Measurements from ENCODE around the gene OR13A1. TPM values are rescaled to one million over a fixed set of nuclear protein-coding genes. Genes with fewer than 3 reads are reported as not detected.
A peak's percentile ranks its signal among the peaks of the same experiment; 100 is the strongest.
"Not testable (repeated sequence)": the region's sequence is repeated elsewhere in the genome, so short reads cannot be mapped to it uniquely, and the experiment has no call there.

Gene OR13A1
- total RNA-seq, result not detected in 2 replicates

GRCh38 chr10:45315508-45315907, at the start of gene OR13A1:
Gene OR13A1, minus strand, starts transcription at chr10:45315608. Its CDS starts 11,186 bp downstream, at chr10:45304422.
- DNase-seq, result no peak

GRCh38 chr10:45361983-45362799, 46.8 kb upstream of the OR13A1 start:
- DNase-seq, result not testable (repeated sequence)

- DNase-seq, result not testable (repeated sequence)
Measured at GRCh38 chr10:45358961-45359360, 43.6 kb upstream of the OR13A1 start.

- DNase-seq, result no peak
Measured at GRCh38 chr10:45355494-45355893, 40.1 kb upstream of the OR13A1 start.

DNA sequence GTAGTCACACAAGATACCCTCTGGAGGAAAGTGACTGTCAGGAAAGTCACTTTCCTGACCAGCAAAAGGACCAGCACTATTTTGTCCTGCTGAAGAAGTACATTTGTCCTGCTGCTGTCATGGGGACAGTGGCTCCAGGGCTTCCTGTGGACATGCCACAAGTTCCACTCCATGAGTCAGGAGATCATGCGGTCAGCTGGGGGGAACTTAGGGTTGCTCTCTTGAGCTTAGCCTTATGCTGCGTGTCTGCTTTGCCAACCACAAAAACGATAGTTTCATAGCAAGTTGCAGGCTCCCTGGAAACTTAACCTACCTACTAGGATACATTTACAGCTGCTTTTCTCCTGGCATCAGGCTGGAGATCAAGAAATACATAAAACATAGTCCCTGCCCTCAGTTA, 38.9 kb upstream of the OR13A1 start:
- DNase-seq, result no peak

- no peak for DNase-seq
Measured at GRCh38 chr10:45353186-45353585, 37.8 kb upstream of the OR13A1 start.

DNA sequence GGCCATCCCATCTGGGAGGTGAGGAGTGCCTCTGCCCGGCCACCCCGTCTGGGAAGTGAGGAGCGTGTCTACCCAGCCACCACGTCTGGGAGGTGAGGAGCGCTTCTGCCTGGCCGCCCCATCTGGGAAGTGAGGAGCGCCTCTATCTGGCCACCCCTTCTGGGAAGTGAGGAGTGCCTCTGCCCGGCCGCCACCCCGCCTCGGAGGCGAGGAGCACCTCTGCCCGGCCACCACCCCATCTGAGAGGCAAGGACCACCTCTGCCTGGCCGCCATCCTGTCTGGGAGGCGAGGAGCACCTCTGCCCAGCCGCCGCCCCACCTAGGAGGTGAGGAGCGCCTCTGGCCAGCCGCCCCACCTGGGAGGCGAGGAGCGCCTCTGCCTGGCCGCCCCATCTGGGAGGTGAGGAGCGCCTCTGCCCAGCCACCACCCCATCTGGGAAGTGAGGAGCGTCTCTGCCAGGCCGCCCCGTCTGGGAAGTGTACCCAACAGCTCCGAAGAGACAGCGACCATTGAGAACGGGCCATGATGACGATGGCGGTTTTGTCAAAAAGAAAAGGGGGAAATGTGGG, 32.9 kb upstream of the OR13A1 start:
- DNase-seq, result not testable (repeated sequence)

DNA sequence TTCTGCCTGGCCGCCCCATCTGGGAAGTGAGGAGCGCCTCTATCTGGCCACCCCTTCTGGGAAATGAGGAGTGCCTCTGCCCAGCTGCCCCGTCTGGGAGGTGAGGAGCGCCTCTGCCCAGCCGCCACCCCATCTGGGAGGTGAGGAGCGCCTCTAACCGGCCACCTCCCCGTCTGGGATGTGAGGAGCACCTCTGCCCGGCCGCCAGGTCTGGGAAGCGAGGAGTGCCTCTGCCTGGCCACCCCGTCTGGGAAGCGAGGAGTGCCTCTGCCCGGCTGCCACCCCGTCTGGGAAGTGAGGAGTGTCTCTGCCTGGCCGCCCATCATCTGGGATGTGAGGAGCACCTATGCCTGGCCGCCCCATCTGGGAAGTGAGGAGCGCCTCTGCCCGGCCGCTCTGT, 32.1 kb upstream of the OR13A1 start:
- DNase-seq, result not testable (repeated sequence)

DNA sequence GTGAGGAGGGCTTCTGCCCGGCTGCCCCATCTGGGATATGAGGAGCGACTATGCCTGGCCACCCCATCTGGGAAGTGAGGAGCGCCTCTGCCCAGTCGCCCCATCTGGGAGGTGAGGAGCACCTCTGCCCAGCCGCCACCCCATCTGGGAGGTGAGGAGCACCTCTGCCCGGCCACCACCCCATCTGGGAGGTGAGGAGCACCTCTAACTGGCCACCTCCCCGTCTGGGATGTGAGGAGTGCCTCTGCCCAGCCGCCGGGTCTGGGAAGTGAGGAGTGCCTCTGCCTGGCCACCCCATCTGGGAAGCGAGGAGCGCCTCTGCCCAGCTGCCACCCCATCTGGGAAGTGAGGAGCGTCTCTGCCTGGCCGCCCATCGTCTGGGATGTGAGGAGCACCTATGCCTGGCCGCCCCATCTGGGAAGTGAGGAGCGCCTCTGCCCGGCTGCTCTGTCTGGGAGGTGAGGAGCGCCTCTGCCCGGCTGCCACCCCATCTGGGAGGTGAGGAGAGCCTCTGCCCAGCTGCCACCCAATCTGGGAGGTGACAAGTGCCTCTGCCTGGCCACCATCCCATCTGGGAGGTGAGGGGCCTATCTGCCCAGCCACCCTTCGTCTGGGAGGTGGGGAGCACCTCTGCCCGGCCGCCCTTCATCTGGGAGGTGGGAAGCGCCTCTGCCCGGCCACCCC, 31.4 kb upstream of the OR13A1 start:
- not testable (repeated sequence) for DNase-seq

- DNase-seq, result not testable (repeated sequence)
Measured at GRCh38 chr10:45340420-45340819, 25.0 kb upstream of the OR13A1 start.

- no peak for DNase-seq
Measured at GRCh38 chr10:45339894-45340293, 24.5 kb upstream of the OR13A1 start.

DNA sequence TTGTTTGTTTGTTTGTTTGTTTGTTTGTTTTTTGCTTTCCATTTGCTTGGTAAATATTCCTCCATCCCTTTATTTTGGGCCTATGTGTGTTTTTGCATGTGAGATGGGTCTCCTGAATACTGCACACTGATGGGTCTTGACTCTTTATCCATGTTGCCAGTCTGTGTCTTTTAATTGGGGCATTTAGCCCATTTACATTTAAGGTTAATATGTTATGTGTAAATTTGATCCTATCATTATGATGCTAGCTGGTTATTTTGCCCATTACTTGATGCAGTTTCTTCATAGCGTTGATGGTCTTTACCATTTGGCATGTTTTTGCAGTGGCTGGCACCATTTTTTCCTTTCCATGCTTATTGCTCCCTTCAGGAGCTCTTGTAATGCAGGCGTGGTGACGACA, 16.4 kb upstream of the OR13A1 start:
- DNase-seq, result not testable (repeated sequence)

- not testable (repeated sequence) for DNase-seq
Measured at GRCh38 chr10:45326864-45327263, 11.5 kb upstream of the OR13A1 start.

DNA sequence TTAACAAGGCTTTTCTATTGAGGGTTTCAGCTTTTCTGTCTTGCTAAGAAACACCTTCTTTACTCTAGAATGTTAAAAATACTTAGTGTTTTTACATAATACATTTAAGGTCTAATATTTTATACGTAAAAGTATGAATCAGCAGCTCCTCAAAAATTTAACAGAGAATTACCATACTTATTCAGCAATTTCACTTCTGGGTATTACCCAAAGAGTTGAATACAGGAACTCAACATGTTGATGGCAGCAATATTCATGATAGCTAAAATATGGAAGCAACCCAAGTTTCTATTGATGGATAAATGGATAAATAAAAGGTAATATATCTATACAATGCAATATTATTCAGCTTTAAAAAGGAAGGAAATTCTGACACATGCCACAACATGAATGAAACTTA, 9.7 kb upstream of the OR13A1 start:
- no peak for DNase-seq

- no peak for DNase-seq
Measured at GRCh38 chr10:45319702-45320101, 4.3 kb upstream of the OR13A1 start.

GRCh38 chr10:45313264-45313873, 2.0 kb downstream of the OR13A1 start:
- DNase-seq, result no peak

DNA sequence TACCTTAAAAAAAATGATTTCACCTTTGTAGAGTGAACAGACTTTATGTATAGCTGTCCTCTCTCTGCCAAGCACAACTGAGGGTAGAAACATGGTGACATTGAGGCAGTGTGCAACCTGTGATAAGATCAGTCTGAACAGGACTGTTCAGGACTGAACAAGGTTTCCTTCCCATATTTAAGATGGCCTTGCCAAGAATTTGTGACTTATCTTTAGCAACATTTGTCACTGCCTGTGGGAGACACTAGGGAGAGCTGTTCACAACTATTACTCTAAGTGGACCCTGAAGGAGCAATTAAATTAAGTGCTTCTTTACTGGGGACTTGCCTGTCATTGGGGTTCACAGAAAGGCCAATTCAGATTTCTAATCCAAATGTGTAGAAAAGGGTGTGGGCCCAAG, 6.7 kb downstream of the OR13A1 start:
- peak; percentile 6 for DNase-seq

- DNase-seq, result no peak
Measured at GRCh38 chr10:45302573-45302972, 12.8 kb downstream of the OR13A1 start.

GRCh38 chr10:45298341-45298955, 17.0 kb downstream of the OR13A1 start:
- not testable (repeated sequence) for DNase-seq

DNA sequence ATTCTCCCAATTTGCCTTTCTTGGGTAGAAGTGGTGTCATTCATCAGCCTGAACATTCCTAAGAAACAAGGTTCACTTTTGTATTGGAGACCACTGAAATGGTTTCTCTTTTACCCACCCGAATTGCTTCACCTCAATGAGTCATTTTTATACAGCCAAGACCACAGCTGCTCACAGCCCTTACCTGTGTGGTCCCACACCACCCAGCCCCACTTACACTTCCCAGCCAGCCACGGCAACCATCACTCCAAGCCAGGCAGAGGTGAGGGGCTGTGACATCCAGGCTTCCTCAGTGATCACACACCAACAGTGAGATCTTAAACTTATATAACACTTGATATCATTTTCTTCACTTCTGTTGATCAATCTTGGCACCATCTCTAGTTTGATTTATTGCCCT, 20.7 kb downstream of the OR13A1 start:
- DNase-seq, result no peak

DNA sequence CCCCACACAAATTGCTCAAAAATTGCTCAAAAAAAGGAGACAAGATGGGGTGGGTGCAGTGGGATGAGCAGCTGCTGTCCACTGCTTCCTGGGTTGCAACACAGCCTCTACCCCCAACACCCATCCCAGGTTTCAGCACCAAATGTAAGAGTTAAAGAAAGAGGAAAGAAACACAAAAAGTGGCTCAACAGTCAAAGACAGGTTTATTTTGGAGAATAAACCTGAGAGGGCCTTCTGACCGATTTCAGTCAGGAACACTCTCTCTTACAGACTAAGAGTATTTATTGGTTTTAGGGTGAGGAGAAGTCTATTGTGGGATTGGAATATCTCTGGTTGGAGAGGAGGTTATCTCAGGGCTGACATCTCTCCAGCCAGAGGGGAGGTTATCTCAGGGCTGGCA, 28.4 kb downstream of the OR13A1 start:
- no peak for DNase-seq

- no peak for DNase-seq
Measured at GRCh38 chr10:45282061-45282460, 33.3 kb downstream of the OR13A1 start.

All from dermis blood vessel endothelial cell (primary cell).